HepG2 (cell line): ENCODE measurements around the gene ETV6. TPM values are rescaled to one million over a fixed set of nuclear protein-coding genes. Genes with fewer than 3 reads are reported as not detected.

Experiments used
- DRAP1 ChIP-seq: IDR thresholded peaks from 2 replicates; pipeline ENCODE4 v1.6.1; 2016; ENCODE audit warnings: missing genetic modification reagents, missing compliant biosample characterization
- HMG20A ChIP-seq: IDR thresholded peaks from 2 replicates; pipeline ENCODE4 v1.6.1; 2016; ENCODE audit warnings: borderline replicate concordance
- HMGA1 ChIP-seq: sonication (generic); formaldehyde crosslinking; conservative IDR thresholded peaks from 2 replicates; pipeline ENCODE4 v1.4.0; 2020; ENCODE audit warnings: missing genetic modification reagents
- MTF1 ChIP-seq: sonication (generic); formaldehyde crosslinking; IDR thresholded peaks from 2 replicates; pipeline ENCODE4 v1.5.0; 2020; ENCODE audit warnings: missing genetic modification reagents
- THAP9 ChIP-seq: sonication (generic); formaldehyde crosslinking; IDR thresholded peaks from 2 replicates; pipeline ENCODE4; 2020; ENCODE audit warnings: missing genetic modification reagents, mild to moderate bottlenecking, borderline replicate concordance
- TSC22D2 ChIP-seq: sonication (generic); formaldehyde crosslinking; IDR thresholded peaks from 2 replicates; pipeline ENCODE4 v1.5.1; 2020; ENCODE audit warnings: missing genetic modification reagents, mild to moderate bottlenecking, borderline replicate concordance
- ZBED4 ChIP-seq: sonication (generic); formaldehyde crosslinking; IDR thresholded peaks from 2 replicates; pipeline ENCODE4 v1.4.0; 2020; ENCODE audit warnings: missing genetic modification reagents, borderline replicate concordance
- ZFAT ChIP-seq: sonication (generic); formaldehyde crosslinking; conservative IDR thresholded peaks from 2 replicates; pipeline ENCODE4 v1.8.1; 2023; ENCODE audit warnings: missing genetic modification reagents, inconsistent platforms
- ZNF318 ChIP-seq: sonication (generic); formaldehyde crosslinking; IDR thresholded peaks from 2 replicates; pipeline ENCODE4 v1.4.0; 2020; ENCODE audit warnings: mild to moderate bottlenecking, missing genetic modification reagents
- ZSCAN20 ChIP-seq: sonication (generic); formaldehyde crosslinking; IDR thresholded peaks from 2 replicates; pipeline ENCODE4 v1.4.0; 2020; ENCODE audit warnings: missing genetic modification reagents, mild to moderate bottlenecking, borderline replicate concordance
- polyA plus RNA-seq, 8 experiments: library from polyadenylated mRNA; depleted of rRNA in 3 of 8; stranded (reverse) in 7 of 8; unstranded in 1 of 8; fragments of >200 nt; fragmentation: Illumina TruSeq in 4 of 8; extraction: Trizol in 4 of 8; gene quantifications; 2 replicates each; pipeline versions ENCODE4 v1.2.1 to v1.2.3, GENCODE V29; 2011 to 2016; ENCODE audit warnings: low read depth in 4 of 8, missing spikeins in 1 of 8, mixed read lengths in 1 of 8; ENCODE audit not compliant: insufficient read depth in 1 of 8
- total RNA-seq, 5 experiments: library from RNA; depleted of rRNA; stranded (reverse); fragments of >200 nt; fragmentation: Illumina TruSeq; extraction: Trizol; gene quantifications; 2 replicates each; pipeline ENCODE4 v1.2.3, GENCODE V29; 2016; ENCODE audit warnings: low read depth in 1 of 5

The ETV6 gene
- total and polyA plus RNA-seq, 2 of the 13 experiments (the other 11 are each of a cell fraction or from before 2014, with no cell fraction given), result 2.2 to 3.0 TPM

- peak; percentile 78; the same call in 1 of the 2 replicates for TF ChIP-seq HMG20A (CRISPR knock-in tag)
- no peak for TF ChIP-seq ZFAT
- TF ChIP-seq ZNF318 (CRISPR knock-in tag), result no peak
- no peak for TF ChIP-seq ZBED4 (CRISPR knock-in tag)
- TF ChIP-seq HMGA1 (CRISPR knock-in tag), result no peak
- no peak for TF ChIP-seq MTF1 (CRISPR knock-in tag)
- no peak for TF ChIP-seq THAP9 (CRISPR knock-in tag)
- no peak for TF ChIP-seq TSC22D2 (CRISPR knock-in tag)
- TF ChIP-seq ZSCAN20 (CRISPR knock-in tag), result no peak
- TF ChIP-seq DRAP1 (CRISPR knock-in tag), result no peak
Observed at GRCh38 chr12:11711651-11712327, 62.3 kb downstream of the ETV6 start (continued).
